OCI-LY1 (cell line): Measurements from ENCODE around the gene PPP1R2.
A peak's percentile ranks its signal among the peaks of the same experiment; 100 is the strongest.

ENCODE experiments used
- H2AFZ ChIP-seq: fragments of 200-600 bp; sonication (generic), shearing (Covaris generic); 2 replicates; pipeline ENCODE4 v1.6.0; 2014; ENCODE audit warnings: antibody characterized with exemption, mild to moderate bottlenecking, low read length
- H3F3A ChIP-seq: fragments of 200-600 bp; sonication (generic), shearing (Covaris generic); 2 replicates; pipeline ENCODE4 v1.6.0; 2014; ENCODE audit warnings: mild to moderate bottlenecking, antibody characterized with exemption, low read length, moderate library complexity; ENCODE audit not compliant: insufficient read depth
- H3K27ac ChIP-seq: fragments of 200-600 bp; sonication (generic); 2 replicates; pipeline ENCODE4 v1.5.1; 2014; ENCODE audit warnings: low read length, mixed run types, mild to moderate bottlenecking, low read depth; ENCODE audit not compliant: poor library complexity, severe bottlenecking
- H3K27me3 ChIP-seq: fragments of 200-600 bp; sonication (generic); 2 replicates; pipeline ENCODE4 v1.6.0; 2014; ENCODE audit warnings: antibody characterized with exemption, mild to moderate bottlenecking, low read length, moderate library complexity; ENCODE audit not compliant: insufficient read depth
- H3K36me3 ChIP-seq: fragments of 200-600 bp; sonication (generic); 2 replicates; pipeline ENCODE4 v1.6.1; 2014; ENCODE audit warnings: mild to moderate bottlenecking, antibody characterized with exemption, low read length, moderate library complexity, mixed read lengths; ENCODE audit not compliant: insufficient read depth
- H3K4me1 ChIP-seq: fragments of 200-600 bp; sonication (generic); 2 replicates; pipeline ENCODE4 v1.5.1; 2014; ENCODE audit warnings: mild to moderate bottlenecking, low read length, moderate library complexity; ENCODE audit not compliant: insufficient read depth, severe bottlenecking
- H3K4me2 ChIP-seq: fragments of 200-600 bp; sonication (generic), shearing (Covaris generic); 2 replicates; pipeline ENCODE4 v1.6.1; 2014; ENCODE audit warnings: low read length
- H3K4me3 ChIP-seq: fragments of 200-600 bp; sonication (generic); 2 replicates; pipeline ENCODE4 v1.5.1; 2014; ENCODE audit warnings: low read length, low read depth, mild to moderate bottlenecking, mixed read lengths; ENCODE audit not compliant: poor library complexity, severe bottlenecking
- H3K79me2 ChIP-seq: fragments of 200-600 bp; shearing (Covaris generic); 2 replicates; pipeline ENCODE4 v1.6.1; 2016; ENCODE audit warnings: mixed run types, low read length, mixed read lengths; ENCODE audit not compliant: insufficient read depth
- H3K9ac ChIP-seq: fragments of 200-600 bp; sonication (generic), shearing (Covaris generic); 2 replicates; pipeline ENCODE4 v1.6.1; 2014; ENCODE audit warnings: mild to moderate bottlenecking, low read length, mixed read lengths
- H3K9me2 ChIP-seq: fragments of 200-600 bp; sonication (generic), shearing (Covaris generic); 2 replicates; pipeline ENCODE4 v1.6.1; 2014; ENCODE audit warnings: low read depth, mild to moderate bottlenecking, low read length, mixed read lengths
- H3K9me3 ChIP-seq: fragments of 200-600 bp; shearing (Covaris generic); 2 replicates; pipeline ENCODE4 v1.6.1; 2014; ENCODE audit warnings: low read length, mixed read lengths
- H4K20me1 ChIP-seq: fragments of 200-600 bp; sonication (generic), shearing (Covaris generic); 2 replicates; pipeline ENCODE4 v1.6.0; 2016; ENCODE audit warnings: mild to moderate bottlenecking, low read length; ENCODE audit not compliant: insufficient read depth
- CTCF ChIP-seq: fragments of 200-600 bp; sonication (generic), shearing (Covaris generic); IDR thresholded peaks from 2 replicates; pipeline ENCODE4 v1.5.1; 2017; ENCODE audit warnings: mild to moderate bottlenecking, antibody characterized with exemption, low read length, moderate library complexity, mixed read lengths
- EZH2 ChIP-seq: fragments of 200-600 bp; sonication (generic), shearing (Covaris generic); IDR thresholded peaks from 2 replicates; pipeline ENCODE4 v1.8.0; 2017; ENCODE audit warnings: borderline replicate concordance, mixed run types, mild to moderate bottlenecking, antibody characterized with exemption, low read length, moderate library complexity, mixed read lengths

Gene PPP1R2

GRCh38 chr3:195540511-195540910 is 2.6 kb downstream of the PPP1R2 start:
- Histone ChIP-seq H4K20me1 (no peaks in the 10 kb centered on the region), H3K79me2 (no peaks in the 10 kb centered on the region; the same call in 1 of the 2 replicates), H3K4me2 (peak overlapping the region; percentile 81), H2AFZ (no peak overlapping the region), H3K36me3 (no peaks in the 10 kb centered on the region), H3K4me1 (peaks cover 60% of the 10 kb centered on the region), H3K27me3 (peaks cover 8% of the 10 kb centered on the region), H3K27ac (peak overlapping the region; percentile 60), H3F3A (no peaks in the 10 kb centered on the region), H3K9me3 (no peaks in the 10 kb centered on the region), H3K9me2 (no peaks in the 10 kb centered on the region), H3K4me3 (peak overlapping the region; percentile 78), H3K9ac (peak overlapping the region; percentile 22; the same call in 1 of the 2 replicates)
- TF ChIP-seq CTCF (no peak), EZH2 (no peak)

GRCh38 chr3:195540027-195540426 is 3.1 kb downstream of the PPP1R2 start:
- Histone ChIP-seq H3K4me1 (peaks cover 60% of the 10 kb centered on the region), H3K79me2 (no peaks in the 10 kb centered on the region; the same call in 1 of the 2 replicates), H3K4me3 (peak overlapping the region; percentile 78), H2AFZ (no peak overlapping the region), H3K27ac (peak overlapping the region; percentile 60), H3K9me2 (no peaks in the 10 kb centered on the region), H3K4me2 (peak overlapping the region; percentile 81), H3K27me3 (peaks cover 8% of the 10 kb centered on the region), H4K20me1 (no peaks in the 10 kb centered on the region), H3K36me3 (no peaks in the 10 kb centered on the region), H3K9ac (peak overlapping the region; percentile 22; the same call in 1 of the 2 replicates), H3K9me3 (no peaks in the 10 kb centered on the region), H3F3A (no peaks in the 10 kb centered on the region)
- no peak for TF ChIP-seq EZH2
- TF ChIP-seq CTCF = no peak

GRCh38 chr3:195539479-195539878 is 3.6 kb downstream of the PPP1R2 start:
- Histone ChIP-seq H3K9me3 (no peaks in the 10 kb centered on the region), H3K79me2 (no peaks in the 10 kb centered on the region; the same call in 1 of the 2 replicates), H3K4me2 (peak overlapping the region; percentile 81), H3K9me2 (no peaks in the 10 kb centered on the region), H3K36me3 (no peaks in the 10 kb centered on the region), H3F3A (no peaks in the 10 kb centered on the region), H4K20me1 (no peaks in the 10 kb centered on the region), H3K4me1 (peaks cover 62% of the 10 kb centered on the region), H3K27ac (peak overlapping the region; percentile 60), H2AFZ (no peak overlapping the region), H3K4me3 (peak overlapping the region; percentile 78), H3K27me3 (peaks cover 8% of the 10 kb centered on the region), H3K9ac (no peak overlapping the region)
- no peak for TF ChIP-seq EZH2
- no peak for TF ChIP-seq CTCF
